Measurements from ENCODE around the gene ASCC1.
"Not testable (repeated sequence)": the region's sequence is repeated elsewhere in the genome, so short reads cannot be mapped to it uniquely, and the experiment has no call there.

ASCC1 gene

DNA sequence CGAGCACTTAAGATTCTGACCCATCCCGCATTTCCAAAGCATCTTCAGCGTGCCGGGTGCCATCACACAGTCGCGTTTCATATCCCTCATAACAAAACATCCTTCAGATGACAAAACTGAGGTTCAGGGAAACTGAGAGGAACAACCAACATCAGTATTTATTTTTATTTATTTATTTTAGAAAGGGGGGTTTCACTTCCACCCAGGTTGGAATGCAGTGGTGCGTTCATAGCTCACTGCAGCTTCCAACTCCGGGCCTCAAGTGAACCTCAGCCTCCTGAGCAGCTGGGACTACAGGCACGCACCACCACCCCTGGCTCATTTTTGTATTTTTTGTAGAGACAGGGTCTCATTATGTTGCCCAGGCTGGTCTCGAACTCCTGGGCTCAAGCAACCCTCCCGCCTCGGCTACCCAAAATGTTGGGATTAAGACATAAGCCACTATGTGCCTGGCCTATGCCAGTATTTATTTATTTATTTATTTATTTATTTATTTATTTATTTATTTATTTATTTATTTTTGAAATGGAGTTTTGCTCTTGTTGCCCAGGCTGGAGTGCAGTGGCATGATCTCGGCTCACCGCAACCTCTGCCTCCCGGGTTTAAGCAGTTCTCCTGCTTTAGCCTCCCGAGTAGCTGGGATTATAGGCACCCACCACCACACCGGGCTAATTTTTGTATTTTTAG is 33.2 kb upstream of the ASCC1 start:
- not testable (repeated sequence) for DNase-seq (ENCODE audit: low read depth); H3K4me3 ChIP-seq (ENCODE audit: low read depth, low read length)

DNA sequence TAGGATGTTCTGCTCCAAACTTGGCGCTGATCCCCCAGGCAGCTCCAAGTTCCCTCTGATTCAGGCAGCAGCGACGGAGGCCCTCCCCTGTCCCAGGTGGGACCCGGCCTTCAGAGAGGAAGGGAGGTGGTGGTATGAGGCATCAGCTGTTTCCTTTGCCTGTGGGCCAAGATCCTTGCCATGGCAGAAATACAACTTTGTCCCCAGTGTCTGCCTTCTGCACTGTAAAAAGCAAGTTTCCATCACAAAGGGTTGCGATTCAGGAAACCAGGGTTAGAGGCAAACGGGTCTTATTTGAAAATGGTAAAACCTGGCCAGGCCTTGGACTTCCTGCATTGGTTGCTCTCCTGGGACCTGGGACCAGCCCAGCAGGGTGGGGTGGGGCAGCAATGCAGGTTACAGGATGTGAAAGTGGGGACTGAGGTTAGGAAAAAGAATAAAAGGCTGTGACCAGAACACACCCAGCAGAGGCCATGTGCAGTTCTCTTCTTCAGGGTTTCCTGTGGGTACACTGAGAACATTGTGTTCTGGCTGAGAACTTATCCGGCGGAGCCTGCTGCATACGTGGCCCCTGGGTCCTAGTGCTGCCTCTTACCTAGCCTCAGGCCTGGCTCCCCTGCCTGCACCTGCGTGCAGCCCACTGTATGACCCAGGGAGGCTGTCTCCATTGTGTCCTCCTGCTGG is 32.5 kb upstream of the ASCC1 start:
- H3K4me3 ChIP-seq (ENCODE audit: low read depth, low read length), result peak overlapping the region; percentile 25
- peak; percentile 75 for DNase-seq (ENCODE audit: low read depth)

DNA sequence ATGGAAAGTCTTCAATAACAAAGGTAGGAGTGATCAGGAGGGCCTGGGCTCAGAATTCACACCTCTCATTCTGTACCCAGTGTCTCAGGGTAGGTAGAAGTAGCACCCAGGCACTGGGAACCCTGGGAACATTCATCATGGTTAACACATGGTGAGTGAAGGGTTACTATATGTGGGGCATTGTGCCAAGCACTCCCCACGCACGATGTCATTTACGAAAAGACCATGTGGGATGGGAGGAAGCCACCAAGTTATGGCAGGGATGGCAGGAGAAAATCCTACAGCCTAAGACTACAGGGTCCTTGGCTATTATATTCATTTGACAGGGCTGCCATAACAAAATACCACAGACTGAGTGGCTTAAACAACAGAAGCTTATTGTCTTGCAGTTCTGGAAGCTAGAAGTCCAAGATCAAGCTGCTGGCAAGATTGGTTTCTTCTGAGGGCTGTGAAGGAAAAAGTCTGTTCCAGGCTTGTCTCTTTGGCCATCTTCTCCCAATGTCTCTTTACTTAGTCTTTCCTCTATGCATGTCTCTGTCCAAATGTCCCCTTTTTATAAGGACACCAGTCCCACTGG is 30.0 kb upstream of the ASCC1 start:
- no peak overlapping the region for H3K4me3 ChIP-seq (ENCODE audit: low read depth, low read length)
- DNase-seq (ENCODE audit: low read depth), result no peak

DNA sequence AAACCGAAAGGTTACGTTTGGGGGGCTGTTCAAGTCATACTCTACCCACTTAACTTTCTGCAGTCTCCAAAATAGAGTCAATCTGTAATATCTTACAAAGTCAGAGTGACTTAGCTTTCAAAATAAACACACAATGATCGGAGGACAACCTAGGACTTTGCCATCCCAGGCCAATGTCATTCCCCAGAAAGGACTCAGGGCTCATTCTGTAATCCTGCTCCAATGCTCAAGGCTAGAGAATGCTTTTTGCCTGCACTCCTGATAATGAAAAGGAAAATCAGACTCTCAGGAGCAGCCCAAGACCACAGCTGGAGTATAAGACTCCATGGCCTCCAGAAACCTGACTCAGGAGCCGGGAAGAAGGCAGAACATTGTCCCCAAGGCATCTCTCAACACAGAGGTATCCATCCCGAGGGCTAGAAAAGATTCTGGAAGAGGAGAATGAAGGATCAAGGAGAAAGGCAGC is 28.5 kb upstream of the ASCC1 start:
- H3K4me3 ChIP-seq (ENCODE audit: low read depth, low read length), result no peak overlapping the region
- no peak for DNase-seq (ENCODE audit: low read depth)

DNA sequence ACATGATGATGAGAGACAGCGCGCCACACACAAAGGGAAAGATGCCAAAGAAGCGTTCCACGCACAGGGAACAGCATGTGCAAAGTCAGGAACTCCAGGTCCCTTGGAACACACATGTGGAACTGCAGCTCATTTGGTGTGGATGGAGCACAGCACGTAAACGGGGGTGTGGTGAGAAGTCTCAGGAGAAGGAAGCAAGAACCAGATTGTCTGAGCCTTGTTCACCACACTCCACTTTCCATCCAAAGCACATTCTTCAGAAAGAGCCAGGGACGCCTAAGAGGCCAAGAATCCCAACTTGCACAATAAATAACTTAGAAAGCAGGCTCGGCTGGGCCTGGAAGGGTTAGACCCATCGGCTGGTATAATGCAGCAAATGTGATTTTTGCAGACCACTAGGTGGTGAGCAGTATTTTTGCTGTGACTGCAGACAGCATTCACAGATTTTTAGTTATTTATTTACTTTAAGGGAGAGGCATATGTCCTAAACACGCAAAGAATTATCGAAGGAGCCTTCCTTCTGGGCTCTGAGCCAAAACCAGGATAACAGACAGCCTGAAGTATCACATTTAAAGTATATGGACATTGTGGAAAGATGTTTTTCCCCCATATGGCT is 27.9 kb upstream of the ASCC1 start:
- peak; percentile 95 for DNase-seq (ENCODE audit: low read depth)
- H3K4me3 ChIP-seq (ENCODE audit: low read depth, low read length), result no peak overlapping the region

DNA sequence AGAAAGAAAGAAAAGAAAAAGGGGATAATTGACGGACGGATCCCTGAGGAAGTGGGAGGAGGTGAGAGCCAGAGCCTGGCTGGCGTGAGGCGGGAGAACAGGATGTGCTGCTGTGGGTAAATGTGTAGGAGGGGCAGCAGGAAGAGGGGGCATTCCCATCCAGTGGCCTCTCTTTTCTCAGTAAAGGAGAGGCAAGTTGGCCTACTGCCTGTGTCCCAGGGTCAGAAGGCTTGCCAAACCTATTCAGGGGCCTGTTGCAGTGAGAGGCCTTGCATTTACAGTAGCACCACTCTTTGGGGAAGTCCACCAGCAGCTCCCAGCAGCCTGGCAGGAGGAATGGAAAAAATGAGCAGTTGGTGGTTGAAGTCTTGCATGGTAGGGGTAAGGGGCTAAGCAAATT is 26.6 kb upstream of the ASCC1 start:
- DNase-seq (ENCODE audit: low read depth), result peak; percentile 70
- no peak overlapping the region for H3K4me3 ChIP-seq (ENCODE audit: low read depth, low read length)

DNA sequence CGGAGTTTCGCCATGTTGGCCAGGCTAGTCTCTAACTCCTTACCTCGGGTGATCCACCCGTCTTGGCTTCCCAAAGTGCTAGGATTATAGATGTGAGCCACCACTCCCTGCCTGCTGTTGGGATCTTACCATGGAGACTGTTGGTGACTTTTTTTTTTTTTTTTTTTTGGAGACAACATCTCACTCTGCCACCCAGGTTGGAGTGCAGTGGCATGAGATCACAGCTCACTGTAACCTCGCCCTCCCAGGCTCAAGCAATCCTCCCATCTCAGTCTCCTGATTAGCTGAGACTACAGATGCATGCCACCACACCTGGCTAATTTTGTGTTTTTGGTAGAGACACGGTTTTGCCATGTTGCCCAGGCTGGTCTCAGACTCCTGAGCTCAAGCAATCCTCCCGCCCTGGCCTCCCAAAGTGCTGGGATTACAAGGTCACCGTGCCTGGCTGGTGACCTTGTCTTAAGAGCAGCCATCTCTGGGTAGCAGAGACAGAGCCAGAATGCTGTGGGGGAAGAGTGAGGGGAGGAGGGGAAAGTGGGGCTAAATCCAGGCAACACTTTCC is 25.7 kb upstream of the ASCC1 start:
- no peak overlapping the region for H3K4me3 ChIP-seq (ENCODE audit: low read depth, low read length)
- no peak for DNase-seq (ENCODE audit: low read depth)

DNA sequence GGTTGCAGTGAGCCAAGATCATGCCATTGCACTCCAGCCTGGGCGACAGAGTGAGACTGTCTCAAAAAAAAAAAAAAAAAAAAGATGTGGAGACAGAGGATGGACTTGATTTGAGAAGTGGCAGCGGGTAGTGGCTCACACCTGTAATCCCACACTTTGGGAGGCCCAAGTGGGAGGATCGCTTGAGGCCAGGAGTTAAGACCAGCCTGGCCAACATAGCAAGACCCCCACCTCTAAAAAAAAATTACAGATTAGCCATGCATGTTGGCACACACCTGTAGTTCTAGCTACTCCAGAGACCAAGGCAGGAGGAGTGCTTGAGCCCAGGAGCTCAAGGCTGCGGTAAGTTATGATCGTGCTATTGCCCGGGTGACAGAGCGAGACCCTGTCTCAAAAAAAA is 24.3 kb upstream of the ASCC1 start:
- no peak overlapping the region for H3K4me3 ChIP-seq (ENCODE audit: low read depth, low read length)
- DNase-seq (ENCODE audit: low read depth), result no peak

DNA sequence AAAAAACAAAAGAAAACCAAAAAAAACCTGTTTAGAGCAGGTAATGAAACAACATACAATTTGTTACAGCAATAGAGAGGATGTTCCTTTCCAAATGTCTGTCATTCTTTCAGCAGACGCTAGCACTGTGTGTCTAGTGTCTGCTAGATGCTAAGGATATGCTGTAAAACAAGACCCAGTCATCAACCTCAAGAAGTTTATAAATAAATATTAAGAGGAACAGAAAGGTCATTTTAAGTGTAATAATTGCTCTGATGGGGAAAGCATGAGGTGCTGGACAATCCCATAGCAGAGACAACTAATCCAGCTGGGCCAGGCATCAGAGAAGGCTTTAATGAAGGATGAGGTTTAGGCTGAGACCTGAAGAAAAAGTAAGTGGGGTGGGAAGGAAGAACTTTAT is 23.3 kb upstream of the ASCC1 start:
- no peak overlapping the region for H3K4me3 ChIP-seq (ENCODE audit: low read depth, low read length)
- DNase-seq (ENCODE audit: low read depth), result no peak

DNA sequence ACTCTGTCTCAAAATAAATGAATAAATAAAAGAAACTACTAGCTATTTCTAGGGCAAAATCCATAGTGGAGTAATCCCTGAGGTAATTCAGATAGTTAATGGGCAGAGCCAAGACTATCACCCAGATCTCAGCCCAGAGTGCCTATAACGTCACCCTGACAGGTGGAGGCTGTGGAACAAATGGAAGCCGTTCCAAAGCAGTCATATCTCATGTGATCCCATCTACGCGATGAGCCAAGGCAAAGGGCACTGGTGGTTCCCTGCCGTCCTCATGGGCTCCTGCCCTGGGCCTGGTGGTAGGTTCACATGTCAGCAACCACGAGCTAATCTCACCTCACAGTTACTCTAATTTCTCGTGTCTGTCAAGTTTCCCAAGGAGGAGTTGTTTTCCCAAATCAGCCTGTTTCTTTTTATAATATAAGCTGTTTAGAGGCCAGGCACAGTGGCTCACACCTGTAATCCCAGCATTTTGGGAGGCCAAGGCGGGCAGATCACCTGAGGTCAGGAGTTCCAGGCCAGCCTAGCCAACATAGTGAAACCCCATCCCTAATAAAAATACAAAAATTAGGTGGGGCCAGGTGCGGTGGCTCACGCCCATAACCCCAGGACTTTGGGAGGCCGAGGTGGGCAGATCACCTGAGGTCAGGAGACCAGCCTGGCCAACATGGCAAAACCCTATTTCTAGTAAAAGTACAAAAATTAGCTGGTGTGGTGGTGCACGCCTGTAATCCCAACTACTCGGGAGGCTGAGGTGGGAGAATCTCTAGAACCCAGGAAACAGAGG is 22.5 kb upstream of the ASCC1 start:
- no peak overlapping the region for H3K4me3 ChIP-seq (ENCODE audit: low read depth, low read length)
- DNase-seq (ENCODE audit: low read depth), result no peak

DNA sequence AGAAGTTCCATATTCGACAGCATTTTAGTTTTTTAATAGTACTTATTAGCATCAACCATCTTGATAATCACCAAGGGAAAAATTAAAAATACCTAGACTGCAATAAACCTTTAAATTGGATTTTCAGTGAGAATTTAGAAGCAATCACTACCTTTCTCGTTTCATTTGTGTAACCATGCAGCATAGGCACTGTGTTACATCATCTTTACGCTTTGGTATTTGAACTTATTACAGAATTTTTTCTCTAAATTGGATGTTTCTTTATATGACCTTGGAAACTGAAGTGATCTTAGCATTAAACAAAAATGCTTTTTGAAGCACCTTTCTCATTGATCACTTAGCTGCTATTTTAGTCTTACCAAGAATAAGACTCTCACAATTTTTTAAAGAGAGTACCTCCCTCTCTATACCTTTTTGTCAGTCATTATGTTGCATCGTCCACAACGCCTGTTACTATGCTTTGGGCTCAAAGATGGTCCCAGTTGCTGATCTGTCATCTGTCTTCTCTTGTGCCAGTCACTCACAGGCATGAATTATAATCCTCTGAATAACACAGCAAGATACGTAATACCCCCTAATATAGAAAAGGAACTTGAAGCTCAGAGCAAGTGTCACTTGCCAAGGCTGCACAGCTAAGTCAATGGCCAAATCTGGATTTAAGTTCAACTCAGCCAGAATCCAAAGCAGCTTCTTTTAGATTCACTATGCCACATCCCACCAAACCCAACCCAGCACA is 19.6 kb upstream of the ASCC1 start:
- DNase-seq (ENCODE audit: low read depth), result no peak
- no peak overlapping the region for H3K4me3 ChIP-seq (ENCODE audit: low read depth, low read length)

DNA sequence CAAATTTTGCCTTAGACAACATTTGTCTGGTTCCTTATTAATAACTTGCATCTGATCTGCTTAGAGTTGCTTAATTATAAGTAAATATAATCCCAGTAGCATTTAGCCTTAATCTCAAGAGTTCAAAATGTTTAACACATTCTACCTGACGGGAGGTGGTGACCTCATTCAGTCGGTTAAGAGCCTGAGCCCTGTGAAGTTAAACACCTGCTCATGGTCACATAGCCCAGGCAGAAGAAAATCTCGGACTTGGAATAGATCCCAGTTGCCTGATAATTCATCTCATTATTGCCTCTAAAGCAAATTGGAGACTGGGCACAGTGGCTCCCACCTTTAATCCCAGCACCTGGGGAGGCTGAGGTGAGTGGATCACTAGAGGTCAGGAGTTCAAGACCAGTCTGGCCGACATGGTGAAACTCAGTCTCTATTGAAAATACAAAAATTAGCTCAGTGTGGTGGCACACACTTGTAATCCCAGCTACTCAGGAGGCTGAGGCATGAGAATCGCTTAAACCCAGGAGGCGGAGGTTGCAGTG is 18.6 kb upstream of the ASCC1 start:
- no peak overlapping the region for H3K4me3 ChIP-seq (ENCODE audit: low read depth, low read length)

DNA sequence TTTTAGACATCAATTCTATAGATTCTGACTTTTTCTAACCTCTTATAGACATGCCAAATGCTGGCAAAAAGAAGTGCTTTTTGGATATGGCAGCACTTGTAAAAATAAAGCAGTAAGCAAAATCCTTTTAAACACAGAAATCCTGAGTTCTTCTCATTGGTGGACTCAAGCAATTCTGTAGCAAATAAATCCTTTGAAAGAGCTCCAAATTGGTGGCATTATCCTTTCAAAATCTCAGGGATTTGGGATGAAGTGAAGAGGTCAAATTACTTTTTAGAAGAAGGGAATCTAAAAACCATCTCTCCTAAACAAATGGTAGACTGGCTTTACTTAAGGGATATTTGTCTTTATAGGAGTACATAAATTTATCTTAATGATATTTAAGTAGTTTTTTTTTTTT is 17.5 kb upstream of the ASCC1 start:
- no peak for DNase-seq (ENCODE audit: low read depth)
- H3K4me3 ChIP-seq (ENCODE audit: low read depth, low read length), result no peak overlapping the region

More for the DNA sequence above, 18.6 kb upstream of the ASCC1 start:
- DNase-seq (ENCODE audit: low read depth), result no peak

DNA sequence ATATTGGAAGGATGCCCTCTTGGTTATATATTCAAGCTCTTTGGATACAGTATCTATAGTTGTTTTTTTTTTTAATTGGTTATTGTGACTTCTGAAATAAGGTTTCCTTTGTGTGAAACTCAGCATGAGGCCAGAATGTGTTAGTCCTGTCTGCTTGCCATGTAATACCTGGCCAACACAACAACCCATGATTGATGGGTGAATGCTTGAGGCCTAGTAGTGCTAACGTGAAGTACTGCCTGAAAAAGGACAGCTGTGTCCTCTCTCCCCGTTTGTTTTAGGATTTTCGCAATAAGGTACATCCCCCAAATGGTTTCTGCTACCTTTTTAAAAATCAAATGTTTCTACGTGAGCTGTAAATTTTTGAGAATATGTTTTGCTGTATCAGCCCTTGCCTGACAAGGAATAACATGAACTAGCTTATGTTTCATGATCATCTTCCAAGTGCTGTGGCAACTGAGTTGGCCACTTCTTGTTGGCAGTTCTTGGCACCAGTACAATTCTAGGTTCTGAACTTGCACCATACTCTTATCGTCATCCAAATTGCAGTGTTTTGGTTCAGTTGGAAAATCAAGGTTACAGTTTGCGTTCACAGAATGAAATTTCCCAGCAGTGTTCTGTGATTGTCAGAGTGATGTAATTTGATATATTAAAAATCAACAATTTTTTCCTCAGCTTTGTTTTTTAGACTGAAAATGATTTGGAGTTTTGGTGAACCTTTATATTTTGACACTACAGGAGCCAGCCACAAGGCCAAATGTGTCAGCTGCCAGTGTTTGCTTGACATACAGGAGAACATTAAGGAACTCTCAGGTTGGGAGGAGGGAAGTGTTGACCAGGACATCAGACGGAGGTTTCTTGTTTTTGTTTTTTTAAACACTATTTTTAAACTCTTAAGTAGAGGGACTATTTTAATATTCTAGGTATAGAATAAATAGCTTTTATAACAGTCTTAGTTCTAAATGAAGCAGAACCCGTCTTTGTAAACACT is 13.5 kb upstream of the ASCC1 start:
- H3K4me3 ChIP-seq (ENCODE audit: low read depth, low read length), result no peak overlapping the region
- DNase-seq (ENCODE audit: low read depth), result no peak

DNA sequence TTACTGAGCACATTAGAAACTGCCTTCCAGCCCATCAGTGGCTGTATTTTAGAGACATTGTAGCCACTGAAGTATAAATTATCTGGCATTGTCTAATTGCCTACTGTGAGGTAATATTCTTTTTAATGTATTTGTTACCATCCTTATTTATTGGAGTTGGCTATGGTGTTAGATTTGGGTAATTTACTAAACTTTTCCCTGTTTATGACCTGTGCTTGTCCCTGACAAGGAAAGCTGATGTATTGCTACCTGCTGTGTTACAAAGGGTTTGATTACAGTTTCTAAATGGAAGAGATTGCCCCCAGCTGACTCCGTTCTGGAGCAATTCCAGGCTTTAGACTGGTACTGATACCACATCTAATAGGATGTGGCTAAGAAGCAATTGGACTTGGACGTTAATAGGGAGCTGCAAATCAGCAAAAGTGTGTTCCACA is 12.3 kb upstream of the ASCC1 start:
- DNase-seq (ENCODE audit: low read depth), result no peak
- no peak overlapping the region for H3K4me3 ChIP-seq (ENCODE audit: low read depth, low read length)

DNA sequence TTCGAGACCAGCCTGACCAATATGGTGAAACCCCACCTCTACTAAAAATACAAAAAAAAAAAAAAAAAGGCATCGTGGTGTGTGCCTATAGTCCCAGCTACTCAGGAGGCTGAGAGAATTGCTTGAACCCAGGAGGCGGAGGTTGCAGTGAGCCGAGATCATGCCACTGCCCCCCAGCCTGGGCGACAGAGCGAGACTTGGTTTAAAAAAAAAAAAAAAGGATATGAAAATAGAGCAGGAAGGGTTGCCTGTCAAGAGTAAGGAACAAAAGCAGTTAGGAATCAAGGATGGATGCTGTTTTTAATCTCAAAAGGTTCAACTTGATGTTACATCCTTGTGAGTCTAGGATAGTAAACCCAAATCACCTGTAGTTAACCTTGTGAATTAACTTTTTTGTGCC is 11.8 kb upstream of the ASCC1 start:
- no peak for DNase-seq (ENCODE audit: low read depth)

DNA sequence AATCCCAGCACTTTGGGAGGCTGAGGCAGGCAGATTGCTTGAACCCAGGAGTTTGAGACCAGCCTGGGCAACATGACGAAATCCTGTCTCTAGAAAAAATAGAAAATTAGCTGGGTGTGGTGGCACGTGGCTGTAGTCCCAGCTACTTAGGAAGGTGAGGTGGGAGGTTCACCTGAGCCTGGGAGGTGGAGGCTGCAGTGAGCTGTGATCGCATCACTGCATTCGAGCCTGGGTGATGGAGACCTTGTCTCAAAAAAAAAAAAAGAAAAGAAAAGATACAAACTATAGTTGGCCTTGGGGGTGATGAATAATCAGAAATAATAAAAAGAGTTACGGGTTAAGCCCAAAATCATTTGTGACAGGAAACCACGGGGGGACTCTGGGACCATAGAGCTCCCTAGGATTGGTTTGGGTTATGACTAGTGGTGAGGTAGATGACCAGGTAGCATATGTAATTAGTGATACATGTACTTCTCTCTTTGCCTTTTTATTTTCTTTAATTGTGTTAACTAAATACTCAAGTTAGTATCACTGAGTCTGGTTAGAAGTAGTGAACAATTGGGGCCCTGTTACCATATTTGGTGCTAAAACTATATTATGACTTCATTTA is 10.4 kb upstream of the ASCC1 start:
- DNase-seq (ENCODE audit: low read depth), result no peak

More for the DNA sequence above, 11.8 kb upstream of the ASCC1 start:
- H3K4me3 ChIP-seq (ENCODE audit: low read depth, low read length), result no peak overlapping the region

More for the DNA sequence above, 10.4 kb upstream of the ASCC1 start:
- H3K4me3 ChIP-seq (ENCODE audit: low read depth, low read length), result no peak overlapping the region
